Measurements from ENCODE around the gene PCDHGA1. TPM values are rescaled to one million over a fixed set of nuclear protein-coding genes. Genes with fewer than 3 reads are reported as not detected.

PCDHGA1 gene
- total RNA-seq, 4 donors from 2014 or later = 0.26 to 0.38 (median 0.33) TPM

DNA sequence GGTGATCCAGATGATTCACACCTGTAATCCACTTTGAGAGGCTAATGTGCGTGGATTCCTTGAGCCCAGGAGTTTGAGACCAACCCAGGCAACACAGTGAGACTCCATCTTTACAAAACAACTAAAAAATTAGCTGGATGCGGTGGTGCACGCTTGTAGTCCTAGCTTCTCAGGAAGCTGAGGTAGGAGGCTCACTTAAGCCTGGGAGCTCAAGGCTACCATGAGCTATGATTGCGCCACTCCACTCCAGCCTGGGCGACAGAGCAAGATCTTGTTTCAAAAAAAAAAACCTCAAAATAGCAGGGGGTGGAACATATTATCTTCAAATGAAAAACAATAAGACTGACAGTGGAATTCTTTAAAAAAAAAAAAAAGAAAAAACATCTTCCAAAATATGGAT lies 217.6 kb downstream of the PCDHGA1 start:
- H3K36me3 ChIP-seq = peaks cover 44% of the 10 kb centered on the region
- H3K27ac ChIP-seq = no peak overlapping the region
- no peaks in the 10 kb centered on the region for H3K27me3 ChIP-seq
- DNase-seq (ENCODE audit: low spot score in 2 of 2) = no peak
- 97% methylated on average over 5 of the region's 5 CpGs for WGBS
- H3K4me3 ChIP-seq = no peak overlapping the region
- peaks cover 18% of the 10 kb centered on the region for H3K9me3 ChIP-seq
- no peaks in the 10 kb centered on the region for H3K4me1 ChIP-seq
- TF ChIP-seq EP300 (IDR thresholded peaks at IDR 0.05) (no peak), POLR2AphosphoS5 (IDR thresholded peaks at IDR 0.05) (no peak), POLR2A (IDR thresholded peaks at IDR 0.05) (no peak)
- TF ChIP-seq, protein P1, sequence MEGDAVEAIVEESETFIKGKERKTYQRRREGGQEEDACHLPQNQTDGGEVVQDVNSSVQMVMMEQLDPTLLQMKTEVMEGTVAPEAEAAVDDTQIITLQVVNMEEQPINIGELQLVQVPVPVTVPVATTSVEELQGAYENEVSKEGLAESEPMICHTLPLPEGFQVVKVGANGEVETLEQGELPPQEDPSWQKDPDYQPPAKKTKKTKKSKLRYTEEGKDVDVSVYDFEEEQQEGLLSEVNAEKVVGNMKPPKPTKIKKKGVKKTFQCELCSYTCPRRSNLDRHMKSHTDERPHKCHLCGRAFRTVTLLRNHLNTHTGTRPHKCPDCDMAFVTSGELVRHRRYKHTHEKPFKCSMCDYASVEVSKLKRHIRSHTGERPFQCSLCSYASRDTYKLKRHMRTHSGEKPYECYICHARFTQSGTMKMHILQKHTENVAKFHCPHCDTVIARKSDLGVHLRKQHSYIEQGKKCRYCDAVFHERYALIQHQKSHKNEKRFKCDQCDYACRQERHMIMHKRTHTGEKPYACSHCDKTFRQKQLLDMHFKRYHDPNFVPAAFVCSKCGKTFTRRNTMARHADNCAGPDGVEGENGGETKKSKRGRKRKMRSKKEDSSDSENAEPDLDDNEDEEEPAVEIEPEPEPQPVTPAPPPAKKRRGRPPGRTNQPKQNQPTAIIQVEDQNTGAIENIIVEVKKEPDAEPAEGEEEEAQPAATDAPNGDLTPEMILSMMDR (IDR thresholded peaks at IDR 0.05) = no peak

DNA sequence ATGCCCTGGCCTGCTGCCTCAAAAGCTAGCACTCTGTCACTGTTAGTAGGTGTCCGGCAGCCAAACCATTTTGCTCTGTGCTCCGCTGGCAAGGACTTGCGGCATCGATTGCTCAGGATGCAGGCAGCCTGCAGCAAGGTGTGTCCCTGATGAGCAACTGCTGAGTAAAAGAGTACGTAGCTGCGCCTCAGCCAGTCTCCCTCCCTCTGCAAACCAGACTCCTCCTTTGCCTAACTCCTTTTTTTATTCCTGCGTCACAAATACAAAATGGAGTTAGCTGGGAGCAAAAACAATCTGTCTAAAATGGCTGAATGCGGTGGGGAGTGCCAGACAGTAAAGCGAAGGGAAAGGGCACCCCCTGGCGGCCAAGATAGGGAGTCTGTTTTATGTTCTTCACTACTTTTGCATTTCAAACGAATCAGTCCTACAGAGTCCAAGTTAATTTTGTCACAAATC lies 227.4 kb downstream of the PCDHGA1 start:
- no peaks in the 10 kb centered on the region for H3K9me3 ChIP-seq

DNA sequence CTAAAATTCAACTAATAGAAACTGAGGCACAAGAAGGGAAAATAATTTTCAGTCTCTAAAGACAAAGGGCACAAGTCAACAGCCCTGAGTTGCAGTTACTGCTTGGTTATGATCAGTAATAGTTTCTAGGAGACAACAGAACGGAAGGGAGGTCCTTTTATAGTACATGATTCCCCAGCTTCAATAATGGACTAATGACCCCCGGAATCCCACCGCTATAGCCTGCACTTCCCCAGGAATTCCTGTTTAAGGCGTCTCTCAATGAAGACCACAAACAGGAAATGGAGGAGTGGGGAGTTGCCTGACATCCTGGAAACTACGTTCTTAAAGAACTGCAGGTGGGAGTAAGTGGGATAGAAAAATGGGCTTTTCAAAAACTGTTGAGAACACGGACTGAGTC lies 227.8 kb downstream of the PCDHGA1 start:
- DNase-seq (ENCODE audit: low spot score in 2 of 2) = no peak
- H3K27ac ChIP-seq = peak overlapping the region; percentile 91
- peak in 1 of 3 donors; percentile 13 for TF ChIP-seq POLR2AphosphoS5 (IDR thresholded peaks at IDR 0.05)
- no peak for TF ChIP-seq POLR2A (IDR thresholded peaks at IDR 0.05)
- H3K4me1 ChIP-seq = peaks cover 42% of the 10 kb centered on the region
- H3K4me3 ChIP-seq = peak overlapping the region; percentile 10
- no peaks in the 10 kb centered on the region for H3K9me3 ChIP-seq
- H3K27me3 ChIP-seq = no peaks in the 10 kb centered on the region
- 42% methylated on average over 6 of the region's 6 CpGs for WGBS
- H3K36me3 ChIP-seq = peaks cover 10% of the 10 kb centered on the region

More for the DNA sequence above, 227.4 kb downstream of the PCDHGA1 start:
- peak; percentile 92 to 95 for DNase-seq (ENCODE audit: low spot score in 2 of 2)
- Histone ChIP-seq H3K4me3 (peak overlapping the region; percentile 26), H3K36me3 (peaks cover 11% of the 10 kb centered on the region), H3K4me1 (peaks cover 42% of the 10 kb centered on the region), H3K27ac (peak overlapping the region; percentile 91), H3K27me3 (no peaks in the 10 kb centered on the region)
- TF ChIP-seq, protein P1 (IDR thresholded peaks at IDR 0.05) = peak; percentile 75 to 82
- TF ChIP-seq POLR2A (IDR thresholded peaks at IDR 0.05) (no peak), EP300 (IDR thresholded peaks at IDR 0.05) (no peak), POLR2AphosphoS5 (IDR thresholded peaks at IDR 0.05) (peak in 2 of 3 donors; percentile 83 to 91)
- 15% methylated on average over 11 of the region's 11 CpGs for WGBS

DNA sequence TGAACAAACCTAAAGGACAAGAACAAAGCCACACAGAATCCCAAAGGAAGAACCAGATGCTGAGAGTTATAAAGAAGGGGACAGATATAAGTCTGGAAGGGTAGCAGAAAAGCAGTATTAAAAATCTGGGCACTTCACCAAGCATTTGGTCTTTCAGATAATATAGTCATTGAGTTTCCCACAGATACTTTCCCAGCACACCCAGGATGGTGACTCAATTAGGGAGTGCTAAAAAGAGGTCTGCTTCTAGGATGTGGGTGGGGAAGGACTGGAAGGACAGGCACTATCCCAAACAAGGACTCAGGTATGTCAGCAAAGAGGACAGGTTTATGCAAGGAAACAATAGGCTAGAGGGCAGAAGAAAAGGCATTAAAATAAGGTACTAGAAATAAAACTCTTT lies 229.1 kb downstream of the PCDHGA1 start:
- peak in 1 of 3 donors; percentile 24 for TF ChIP-seq POLR2AphosphoS5 (IDR thresholded peaks at IDR 0.05)
- TF ChIP-seq, protein P1 (IDR thresholded peaks at IDR 0.05) = no peak
- Histone ChIP-seq H3K27ac (peak overlapping the region; percentile 91), H3K9me3 (no peaks in the 10 kb centered on the region), H3K36me3 (peaks cover 10% of the 10 kb centered on the region), H3K4me3 (peak overlapping the region; percentile 13), H3K27me3 (no peaks in the 10 kb centered on the region), H3K4me1 (peaks cover 53% of the 10 kb centered on the region)
- no peak for DNase-seq (ENCODE audit: low spot score in 2 of 2)

DNA sequence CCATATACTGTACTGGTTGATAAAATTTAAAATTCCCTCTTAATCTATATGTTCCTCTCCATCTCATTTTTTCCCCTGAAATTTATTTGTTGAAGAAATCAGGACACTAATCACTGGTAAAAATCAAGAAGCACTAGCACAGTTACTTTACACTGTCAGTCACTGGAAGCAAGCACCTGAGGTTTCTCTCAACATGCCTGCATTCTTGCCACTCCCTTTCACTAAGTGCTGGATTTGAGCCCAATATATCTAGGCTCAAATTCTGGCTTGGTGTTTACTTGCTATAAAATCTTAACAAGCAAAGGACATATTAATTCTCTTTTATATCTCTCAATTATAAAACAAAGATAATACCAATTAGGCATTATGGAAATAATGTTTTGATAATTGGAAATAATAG lies 229.8 kb downstream of the PCDHGA1 start:
- H3K4me1 ChIP-seq = peaks cover 54% of the 10 kb centered on the region
- H3K4me3 ChIP-seq = peak overlapping the region; percentile 13
- DNase-seq (ENCODE audit: low spot score in 2 of 2) = no peak

More for the DNA sequence above, 229.8 kb downstream of the PCDHGA1 start:
- TF ChIP-seq EP300 (IDR thresholded peaks at IDR 0.05) (no peak), POLR2AphosphoS5 (IDR thresholded peaks at IDR 0.05) (no peak), POLR2A (IDR thresholded peaks at IDR 0.05) (no peak)
- TF ChIP-seq, protein P1 (IDR thresholded peaks at IDR 0.05) = no peak
- Histone ChIP-seq H3K36me3 (peaks cover 10% of the 10 kb centered on the region), H3K27me3 (no peaks in the 10 kb centered on the region), H3K9me3 (no peaks in the 10 kb centered on the region), H3K27ac (peak overlapping the region; percentile 91)
